Loucy (cell line): Measurements from ENCODE around the gene EGFL7.
"Not testable (repeated sequence)": the region's sequence is repeated elsewhere in the genome, so short reads cannot be mapped to it uniquely, and the experiment has no call there.

Source experiments
- H2AFZ ChIP-seq: fragments of 200-600 bp; sonication (generic); 2 replicates; pipeline ENCODE4 v1.6.0; 2016; ENCODE audit warnings: antibody characterized with exemption, mild to moderate bottlenecking, low read length, moderate library complexity
- H3F3A ChIP-seq: fragments of 200-600 bp; 2 replicates; pipeline ENCODE4 v1.6.0; 2016; ENCODE audit warnings: antibody characterized with exemption, low read depth, mild to moderate bottlenecking
- H3K27me3 ChIP-seq: fragments of 200-600 bp; sonication (generic); 2 replicates; pipeline ENCODE4 v1.6.1; 2014; ENCODE audit warnings: low read length, mild to moderate bottlenecking; ENCODE audit not compliant: insufficient read depth, poor library complexity, severe bottlenecking
- H3K36me3 ChIP-seq: fragments of 200-600 bp; sonication (generic); 2 replicates; pipeline ENCODE4 v1.6.1; 2016; ENCODE audit warnings: low read length; ENCODE audit not compliant: insufficient read depth
- H3K4me1 ChIP-seq: fragments of 200-600 bp; sonication (generic); 2 replicates; pipeline ENCODE4 v1.5.1; 2014; ENCODE audit warnings: low read length, mild to moderate bottlenecking; ENCODE audit not compliant: insufficient read depth, poor library complexity, severe bottlenecking
- H3K4me2 ChIP-seq: fragments of 200-600 bp; sonication (generic); 2 replicates; pipeline ENCODE4 v1.6.0; 2014; ENCODE audit warnings: antibody characterized with exemption, low read length, low read depth, mild to moderate bottlenecking; ENCODE audit not compliant: poor library complexity, severe bottlenecking
- H3K4me3 ChIP-seq: fragments of 200-600 bp; sonication (generic); 2 replicates; pipeline ENCODE4 v1.5.1; 2014; ENCODE audit warnings: low read length, mild to moderate bottlenecking, mixed read lengths; ENCODE audit not compliant: poor library complexity, severe bottlenecking
- H3K79me2 ChIP-seq: fragments of 200-600 bp; sonication (generic); 2 replicates; pipeline ENCODE4 v1.6.1; 2014; ENCODE audit warnings: low read length; ENCODE audit not compliant: insufficient read depth
- H3K9ac ChIP-seq: fragments of 200-600 bp; sonication (generic); 2 replicates; pipeline ENCODE4 v1.6.0; 2014; ENCODE audit warnings: mild to moderate bottlenecking, low read depth, low read length, moderate library complexity; ENCODE audit not compliant: poor library complexity, severe bottlenecking
- H3K9me2 ChIP-seq: fragments of 200-600 bp; sonication (generic); replicated peaks from 2 replicates; pipeline ENCODE4 v1.6.1; 2016; ENCODE audit warnings: low read depth, low read length, mixed read lengths
- H3K9me3 ChIP-seq: fragments of 200-600 bp; sonication (generic); 2 replicates; pipeline ENCODE4 v1.6.1; 2014; ENCODE audit warnings: mild to moderate bottlenecking, antibody characterized with exemption, low read length, low read depth; ENCODE audit not compliant: insufficient read depth
- H4K20me1 ChIP-seq: fragments of 200-600 bp; sonication (generic); 2 replicates; pipeline ENCODE4 v1.6.0; 2014; ENCODE audit warnings: antibody characterized with exemption, low read length, mild to moderate bottlenecking; ENCODE audit not compliant: insufficient read depth, poor library complexity, severe bottlenecking
- CTCF ChIP-seq: fragments of 200-600 bp; sonication (generic); conservative IDR thresholded peaks from 2 replicates; pipeline ENCODE4 v1.5.1; 2014; ENCODE audit warnings: mild to moderate bottlenecking, antibody characterized with exemption, low read length
- EZH2phosphoT487 ChIP-seq: fragments of 200-600 bp; IDR thresholded peaks from 2 replicates; pipeline ENCODE4 v1.6.1; 2018; ENCODE audit warnings: antibody characterized with exemption, mild to moderate bottlenecking, moderate library complexity, borderline replicate concordance

EGFL7 gene

GRCh38 chr9:136701668-136702053 lies 38.9 kb downstream of the EGFL7 start:
- Histone ChIP-seq H3K4me2 (peak overlapping the region; percentile 46), H2AFZ (peak overlapping the region; percentile 34; the same call in 1 of the 2 replicates), H3K9me2 (no peaks in the 10 kb centered on the region), H3K9me3 (no peaks in the 10 kb centered on the region), H3K27me3 (no peaks in the 10 kb centered on the region), H3K36me3 (no peaks in the 10 kb centered on the region), H3F3A (no peaks in the 10 kb centered on the region), H3K79me2 (no peaks in the 10 kb centered on the region), H3K9ac (no peak overlapping the region), H4K20me1 (no peaks in the 10 kb centered on the region), H3K4me1 (no peaks in the 10 kb centered on the region), H3K4me3 (no peak overlapping the region)
- TF ChIP-seq EZH2phosphoT487 (no peak), CTCF (no peak)

- Histone ChIP-seq H3K4me1 (no peaks in the 10 kb centered on the region), H3F3A (no peaks in the 10 kb centered on the region), H3K9me2 (no peaks in the 10 kb centered on the region), H3K4me2 (no peak overlapping the region), H3K27me3 (no peaks in the 10 kb centered on the region), H4K20me1 (no peaks in the 10 kb centered on the region), H2AFZ (no peak overlapping the region), H3K36me3 (no peaks in the 10 kb centered on the region), H3K9ac (no peak overlapping the region), H3K9me3 (no peaks in the 10 kb centered on the region), H3K79me2 (no peaks in the 10 kb centered on the region), H3K4me3 (no peak overlapping the region)
- TF ChIP-seq CTCF (no peak), EZH2phosphoT487 (no peak)
Measured at GRCh38 chr9:136703276-136703860, 40.7 kb downstream of the EGFL7 start.

- not testable (repeated sequence) for H3K9me2 ChIP-seq, H3F3A ChIP-seq, H2AFZ ChIP-seq, H4K20me1 ChIP-seq, H3K4me2 ChIP-seq, H3K36me3 ChIP-seq, H3K9me3 ChIP-seq, H3K9ac ChIP-seq, H3K4me3 ChIP-seq, H3K27me3 ChIP-seq, H3K4me1 ChIP-seq, H3K79me2 ChIP-seq
Measured at GRCh38 chr9:136704741-136705140, 42.0 kb downstream of the EGFL7 start.

GRCh38 chr9:136705564-136705963 lies 42.8 kb downstream of the EGFL7 start:
- Histone ChIP-seq H3K4me1 (no peaks in the 10 kb centered on the region), H4K20me1 (no peaks in the 10 kb centered on the region), H3K4me3 (no peak overlapping the region), H3K9me3 (no peaks in the 10 kb centered on the region), H3K9ac (no peak overlapping the region), H3K36me3 (no peaks in the 10 kb centered on the region), H2AFZ (no peak overlapping the region), H3K9me2 (no peaks in the 10 kb centered on the region), H3K4me2 (no peak overlapping the region), H3K27me3 (no peaks in the 10 kb centered on the region), H3K79me2 (no peaks in the 10 kb centered on the region), H3F3A (no peaks in the 10 kb centered on the region)
- TF ChIP-seq CTCF = no peak
- no peak for TF ChIP-seq EZH2phosphoT487
